HEK293 (cell line): ENCODE results near the gene CISH.

Experiments
- CTCF ChIA-PET: fragments of 350-600 bp; formaldehyde crosslinking; extraction: SDS; loops from one replicate; lab custom pipeline; 2021; ENCODE audit warnings: antibody characterized with exemption; lab: Yijun Ruan, JAX
- POLR2A ChIA-PET: fragments of 300-600 bp; formaldehyde crosslinking; extraction: SDS; loops from one replicate; lab custom pipeline; 2020; ENCODE audit warnings: antibody characterized with exemption, inconsistent platforms; lab: Yijun Ruan, JAX
- H3K27ac ChIP-seq: fragments of 200-500 bp; sonication (Bioruptor generic); 2 replicates; pipeline ENCODE4 v1.5.1; 2014; ENCODE audit warnings: low read depth, low read length, control low read depth, inconsistent platforms; ENCODE audit errors: extremely low read depth
- H3K36me3 ChIP-seq, 2 experiments: fragments of 200-500 bp in 1 of 2; sonication (Bioruptor generic) in 1 of 2; 1 replicate in 1 of 2; 2 replicates in 1 of 2; pipeline ENCODE4 v1.5.1; 2014 to 2017; ENCODE audit warnings: inconsistent platforms in 2 of 2, low read length in 2 of 2; ENCODE audit not compliant: control insufficient read depth in 2 of 2, insufficient read depth in 1 of 2
- H3K4me1 ChIP-seq: fragments of 200-500 bp; sonication (Bioruptor generic); 2 replicates; pipeline ENCODE4 v1.5.1; 2014; ENCODE audit warnings: mild to moderate bottlenecking, low read length, inconsistent platforms; ENCODE audit not compliant: control insufficient read depth, insufficient read depth
- H3K4me3 ChIP-seq: 2 replicates; pipeline ENCODE4 v1.5.1; 2011; ENCODE audit warnings: low read depth, mild to moderate bottlenecking, control low read depth, low read length, moderate library complexity
- H3K9me3 ChIP-seq: fragments of 200-500 bp; sonication (Bioruptor generic); 2 replicates; pipeline ENCODE4 v1.5.1; 2014; ENCODE audit warnings: low read depth, low read length, inconsistent platforms; ENCODE audit not compliant: control insufficient read depth, insufficient read depth
- EGR2 ChIP-seq: fragments of 450-650 bp; formaldehyde crosslinking; IDR thresholded peaks from 2 replicates; pipeline ENCODE4 v1.5.1; 2016; ENCODE audit warnings: low read depth, missing biosample characterization, missing genetic modification characterization
- GLIS2 ChIP-seq: fragments of 450-650 bp; formaldehyde crosslinking; IDR thresholded peaks from 2 replicates; pipeline ENCODE4 v1.5.1; 2016; ENCODE audit warnings: missing biosample characterization, missing genetic modification characterization
- PATZ1 ChIP-seq: fragments of 450-650 bp; formaldehyde crosslinking; IDR thresholded peaks from 2 replicates; pipeline ENCODE4 v1.5.1; 2016; ENCODE audit warnings: missing biosample characterization, missing genetic modification characterization
- SCRT1 ChIP-seq: fragments of 450-650 bp; formaldehyde crosslinking; IDR thresholded peaks from 2 replicates; pipeline ENCODE4 v1.5.1; 2016; ENCODE audit warnings: missing biosample characterization, missing genetic modification characterization, borderline replicate concordance
- SP3 ChIP-seq: fragments of 450-650 bp; formaldehyde crosslinking; IDR thresholded peaks from 2 replicates; pipeline ENCODE4 v1.5.1; 2016; ENCODE audit warnings: missing biosample characterization, missing genetic modification characterization
- YY1 ChIP-seq: fragments of 450-650 bp; formaldehyde crosslinking; IDR thresholded peaks from 2 replicates; pipeline ENCODE4 v1.5.1; 2018; ENCODE audit warnings: missing biosample characterization, missing genetic modification characterization
- ZBTB1 ChIP-seq: fragments of 450-650 bp; formaldehyde crosslinking; IDR thresholded peaks from 2 replicates; pipeline ENCODE4 v1.5.1; 2016; ENCODE audit warnings: missing biosample characterization, missing genetic modification characterization
- ZBTB20 ChIP-seq: fragments of 450-650 bp; formaldehyde crosslinking; IDR thresholded peaks from 2 replicates; pipeline ENCODE4 v1.5.1; 2016; ENCODE audit warnings: missing biosample characterization, missing genetic modification characterization
- ZFHX2 ChIP-seq: fragments of 450-650 bp; formaldehyde crosslinking; conservative IDR thresholded peaks from 2 replicates; pipeline ENCODE4 v1.5.1; 2016; ENCODE audit warnings: missing biosample characterization, missing genetic modification characterization
- ZNF10 ChIP-seq: fragments of 450-650 bp; formaldehyde crosslinking; IDR thresholded peaks from 2 replicates; pipeline ENCODE4 v1.5.1; 2017; ENCODE audit warnings: missing biosample characterization, missing genetic modification characterization
- ZNF211 ChIP-seq: fragments of 450-650 bp; formaldehyde crosslinking; IDR thresholded peaks from 2 replicates; pipeline ENCODE4 v1.5.1; 2016; ENCODE audit warnings: low read depth, missing biosample characterization, missing genetic modification characterization
- ZNF214 ChIP-seq: fragments of 450-650 bp; formaldehyde crosslinking; IDR thresholded peaks from 2 replicates; pipeline ENCODE4 v1.5.1; 2017; ENCODE audit warnings: missing biosample characterization, mild to moderate bottlenecking, missing genetic modification characterization, borderline replicate concordance
- ZNF223 ChIP-seq: fragments of 450-650 bp; formaldehyde crosslinking; IDR thresholded peaks from 2 replicates; pipeline ENCODE4 v1.5.1; 2016; ENCODE audit warnings: missing biosample characterization, missing genetic modification characterization
- ZNF23 ChIP-seq: fragments of 450-650 bp; formaldehyde crosslinking; IDR thresholded peaks from 2 replicates; pipeline ENCODE4 v1.5.1; 2016; ENCODE audit warnings: missing biosample characterization, missing genetic modification characterization, borderline replicate concordance
- ZNF280C ChIP-seq: fragments of 450-650 bp; formaldehyde crosslinking; IDR thresholded peaks from 2 replicates; pipeline ENCODE4 v1.5.1; 2016; ENCODE audit warnings: missing biosample characterization, missing genetic modification characterization
- ZNF302 ChIP-seq: fragments of 450-650 bp; formaldehyde crosslinking; IDR thresholded peaks from 2 replicates; pipeline ENCODE4 v1.5.1; 2016; ENCODE audit warnings: missing biosample characterization, missing genetic modification characterization, low read depth
- ZNF335 ChIP-seq: fragments of 450-650 bp; formaldehyde crosslinking; conservative IDR thresholded peaks from 2 replicates; pipeline ENCODE4 v1.5.1; 2016; ENCODE audit warnings: missing biosample characterization, missing genetic modification characterization
- ZNF394 ChIP-seq: fragments of 450-650 bp; formaldehyde crosslinking; IDR thresholded peaks from 2 replicates; pipeline ENCODE4 v1.5.1; 2016; ENCODE audit warnings: missing biosample characterization, missing genetic modification characterization, mild to moderate bottlenecking, moderate library complexity, borderline replicate concordance
- ZNF514 ChIP-seq: fragments of 450-650 bp; formaldehyde crosslinking; IDR thresholded peaks from 2 replicates; pipeline ENCODE4 v1.5.1; 2016; ENCODE audit warnings: missing biosample characterization, missing genetic modification characterization
- ZNF555 ChIP-seq: fragments of 450-650 bp; formaldehyde crosslinking; conservative IDR thresholded peaks from 2 replicates; pipeline ENCODE4 v1.5.1; 2017; ENCODE audit warnings: missing biosample characterization, mild to moderate bottlenecking, missing genetic modification characterization, inconsistent platforms
- ZNF561 ChIP-seq: fragments of 450-650 bp; IDR thresholded peaks from 2 replicates; pipeline ENCODE4 v1.5.1; 2018; ENCODE audit warnings: missing biosample characterization, missing genetic modification characterization, borderline replicate concordance
- ZNF610 ChIP-seq: fragments of 450-650 bp; formaldehyde crosslinking; IDR thresholded peaks from 2 replicates; pipeline ENCODE4 v1.5.1; 2016; ENCODE audit warnings: missing biosample characterization, missing genetic modification characterization, borderline replicate concordance
- ZNF624 ChIP-seq: fragments of 450-650 bp; formaldehyde crosslinking; IDR thresholded peaks from 2 replicates; pipeline ENCODE4 v1.5.1; 2017; ENCODE audit warnings: missing biosample characterization, missing genetic modification characterization
- ZNF654 ChIP-seq: fragments of 450-650 bp; formaldehyde crosslinking; IDR thresholded peaks from 2 replicates; pipeline ENCODE4 v1.5.1; 2016; ENCODE audit warnings: low read depth, missing biosample characterization, missing genetic modification characterization
- ZNF707 ChIP-seq: fragments of 450-650 bp; formaldehyde crosslinking; IDR thresholded peaks from 2 replicates; pipeline ENCODE4 v1.5.1; 2016; ENCODE audit warnings: missing biosample characterization, missing genetic modification characterization
- ZNF843 ChIP-seq: fragments of 450-650 bp; formaldehyde crosslinking; IDR thresholded peaks from 2 replicates; pipeline ENCODE4 v1.5.1; 2016; ENCODE audit warnings: missing biosample characterization, missing genetic modification characterization
- ZSCAN16 ChIP-seq: fragments of 450-650 bp; formaldehyde crosslinking; IDR thresholded peaks from 2 replicates; pipeline ENCODE4 v1.5.1; 2016; ENCODE audit warnings: missing biosample characterization, missing genetic modification characterization
- ZSCAN30 ChIP-seq: fragments of 450-650 bp; IDR thresholded peaks from 2 replicates; pipeline ENCODE4 v1.5.1; 2018; ENCODE audit warnings: missing biosample characterization, mild to moderate bottlenecking, missing genetic modification characterization, moderate library complexity
- TF ChIP-seq, protein P1 (sequence below): fragments of 450-650 bp; formaldehyde crosslinking; IDR thresholded peaks from 2 replicates; pipeline ENCODE4 v1.5.1; 2016; ENCODE audit warnings: missing biosample characterization, missing genetic modification characterization
- TF ChIP-seq, protein P2 (sequence below): fragments of 450-650 bp; formaldehyde crosslinking; IDR thresholded peaks from 2 replicates; pipeline ENCODE4 v1.5.1; 2016; ENCODE audit warnings: missing biosample characterization, missing genetic modification characterization

Gene CISH

DNA sequence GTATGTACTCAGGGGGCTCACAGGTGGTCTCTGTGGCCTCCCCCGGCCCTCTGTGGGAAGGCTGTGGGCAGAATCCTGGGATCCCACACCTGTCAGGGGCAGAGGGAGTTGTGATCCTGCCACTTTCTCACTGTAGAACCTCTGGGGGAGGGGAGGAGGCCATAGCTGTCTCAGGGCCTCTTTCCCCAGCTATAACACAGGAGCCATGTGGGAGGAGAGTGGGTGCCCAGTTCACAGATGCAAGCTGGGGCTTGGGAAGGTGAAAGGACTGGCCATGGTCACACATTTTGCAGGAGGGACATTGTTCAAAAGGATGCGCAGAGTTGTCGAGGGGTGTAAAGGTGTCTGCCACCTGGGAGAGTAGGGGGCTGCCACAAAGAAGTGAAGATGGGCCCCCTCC lies 17.0 kb upstream of the CISH start:
- Histone ChIP-seq H3K27ac (no peak overlapping the region), H3K9me3 (no peaks in the 10 kb centered on the region), H3K4me1 (peaks cover 2% of the 10 kb centered on the region), H3K4me3 (no peak overlapping the region)
- ChIA-PET CTCF (interaction anchor here (0.8 to 2.8 kb wide), 5 partner anchors 13 to 33 kb away, joined by 3 to 25 read pairs (median 5); no protein-coding TSS in a partner anchor), POLR2A (no interaction called here)
- TF ChIP-seq ZNF624 (tag by site-specific recombination), result no peak
- no peak for TF ChIP-seq PATZ1 (tag by site-specific recombination)
- TF ChIP-seq ZNF394 (tag by site-specific recombination), result no peak
- no peak for TF ChIP-seq ZNF302 (tag by site-specific recombination)
- no peak for TF ChIP-seq ZNF514 (tag by site-specific recombination)
- TF ChIP-seq GLIS2 (tag by site-specific recombination), result no peak
- no peak for TF ChIP-seq ZSCAN16 (tag by site-specific recombination)
- TF ChIP-seq EGR2, result peak; percentile 78
- TF ChIP-seq ZBTB1 (tag by site-specific recombination), result no peak
- no peak for TF ChIP-seq ZNF23 (tag by site-specific recombination)
- TF ChIP-seq ZFHX2 (tag by site-specific recombination), result peak; percentile 67
- no peak for TF ChIP-seq ZNF10 (tag by site-specific recombination)
- no peak for TF ChIP-seq ZNF223 (tag by site-specific recombination)
- TF ChIP-seq ZNF280C (tag by site-specific recombination), result no peak
- TF ChIP-seq, protein P1, sequence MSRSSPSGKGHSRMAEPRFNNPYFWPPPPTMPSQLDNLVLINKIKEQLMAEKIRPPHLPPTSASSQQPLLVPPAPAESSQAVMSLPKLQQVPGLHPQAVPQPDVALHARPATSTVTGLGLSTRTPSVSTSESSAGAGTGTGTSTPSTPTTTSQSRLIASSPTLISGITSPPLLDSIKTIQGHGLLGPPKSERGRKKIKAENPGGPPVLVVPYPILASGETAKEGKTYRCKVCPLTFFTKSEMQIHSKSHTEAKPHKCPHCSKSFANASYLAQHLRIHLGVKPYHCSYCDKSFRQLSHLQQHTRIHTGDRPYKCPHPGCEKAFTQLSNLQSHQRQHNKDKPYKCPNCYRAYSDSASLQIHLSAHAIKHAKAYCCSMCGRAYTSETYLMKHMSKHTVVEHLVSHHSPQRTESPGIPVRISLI (tag by site-specific recombination), result no peak
- TF ChIP-seq, all 188 proteins: peak for 2
- H3K36me3 ChIP-seq, result peaks cover 0 to 12% of the 10 kb centered on the region in 2 experiments; a peak in 1 of 3 replicates

DNA sequence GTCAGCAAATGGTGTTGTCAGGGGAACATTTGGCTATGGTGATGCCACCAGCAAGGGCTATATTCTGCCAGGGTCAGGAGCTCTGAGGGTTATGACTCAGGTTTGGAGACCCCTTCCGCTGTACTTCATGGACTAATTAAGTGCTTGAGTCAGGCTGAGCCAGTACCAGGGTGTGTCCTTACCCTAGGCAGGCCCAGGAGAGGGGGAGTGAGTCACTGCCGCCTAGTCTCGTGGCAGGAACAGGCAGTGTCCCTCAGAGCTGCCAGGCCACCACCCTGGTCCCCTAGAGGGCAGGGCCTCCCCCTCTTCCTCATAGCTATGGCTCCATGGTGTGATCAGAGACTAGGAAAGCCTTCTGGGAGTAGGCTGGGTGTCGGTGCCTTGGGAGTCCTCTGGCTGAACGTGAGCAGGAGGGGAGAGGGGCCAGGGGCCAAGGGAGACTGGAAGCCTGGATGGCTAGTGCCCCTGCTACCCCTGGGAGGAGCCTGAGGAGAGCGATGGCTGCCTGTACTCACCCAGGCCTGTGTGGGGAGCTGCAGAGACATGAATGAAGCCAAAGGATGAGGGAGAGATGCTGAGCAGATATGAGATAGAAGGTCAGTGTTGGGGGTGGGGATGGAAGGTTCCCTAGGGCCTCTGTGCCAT lies 16.0 kb upstream of the CISH start:
- ChIA-PET POLR2A (no interaction called here), CTCF (interaction anchor here (0.5 to 2.8 kb wide), 13 partner anchors 9 to 616 kb away, joined by 3 to 25 read pairs (median 3); no protein-coding TSS in a partner anchor)
- Histone ChIP-seq H3K36me3 (peaks cover 0 to 17% of the 10 kb centered on the region in 2 experiments; a peak in 1 of 3 replicates), H3K4me1 (peaks cover 2% of the 10 kb centered on the region), H3K9me3 (no peaks in the 10 kb centered on the region), H3K27ac (no peak overlapping the region), H3K4me3 (no peak overlapping the region)
- TF ChIP-seq ZSCAN30 (tag by site-specific recombination) (no peak), ZBTB20 (0 out of 2 replicates have a peak, but pooled peaks have one; percentile 13), GLIS2 (tag by site-specific recombination) (peak; percentile 53), ZNF654 (tag by site-specific recombination) (peak; percentile 34), SP3 (no peak), ZNF555 (tag by site-specific recombination) (no peak), ZNF610 (no peak), YY1 (tag by site-specific recombination) (no peak), ZNF707 (tag by site-specific recombination) (no peak), ZNF561 (tag by site-specific recombination) (no peak), SCRT1 (tag by site-specific recombination) (no peak), ZNF335 (tag by site-specific recombination) (no peak), ZNF214 (tag by site-specific recombination) (no peak), ZNF211 (no peak), ZNF843 (tag by site-specific recombination) (no peak)
- TF ChIP-seq, protein P2, sequence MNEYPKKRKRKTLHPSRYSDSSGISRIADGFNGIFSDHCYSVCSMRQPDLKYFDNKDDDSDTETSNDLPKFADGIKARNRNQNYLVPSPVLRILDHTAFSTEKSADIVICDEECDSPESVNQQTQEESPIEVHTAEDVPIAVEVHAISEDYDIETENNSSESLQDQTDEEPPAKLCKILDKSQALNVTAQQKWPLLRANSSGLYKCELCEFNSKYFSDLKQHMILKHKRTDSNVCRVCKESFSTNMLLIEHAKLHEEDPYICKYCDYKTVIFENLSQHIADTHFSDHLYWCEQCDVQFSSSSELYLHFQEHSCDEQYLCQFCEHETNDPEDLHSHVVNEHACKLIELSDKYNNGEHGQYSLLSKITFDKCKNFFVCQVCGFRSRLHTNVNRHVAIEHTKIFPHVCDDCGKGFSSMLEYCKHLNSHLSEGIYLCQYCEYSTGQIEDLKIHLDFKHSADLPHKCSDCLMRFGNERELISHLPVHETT (tag by site-specific recombination), result no peak
